CD4-positive, alpha-beta T cell treated with Interferon gamma for 1 hour (primary cell): Measurements from ENCODE around the gene DCTN4.
"Not testable (repeated sequence)": the region's sequence is repeated elsewhere in the genome, so short reads cannot be mapped to it uniquely, and the experiment has no call there.

Experiments
- DNase-seq: peaks from one replicate; pipeline ENCODE4 v3.0.0-alpha.2; 2020

The DCTN4 gene

GRCh38 chr5:150778088-150778516 lies 19.3 kb upstream of the DCTN4 start:
- DNase-seq = no peak

DNA sequence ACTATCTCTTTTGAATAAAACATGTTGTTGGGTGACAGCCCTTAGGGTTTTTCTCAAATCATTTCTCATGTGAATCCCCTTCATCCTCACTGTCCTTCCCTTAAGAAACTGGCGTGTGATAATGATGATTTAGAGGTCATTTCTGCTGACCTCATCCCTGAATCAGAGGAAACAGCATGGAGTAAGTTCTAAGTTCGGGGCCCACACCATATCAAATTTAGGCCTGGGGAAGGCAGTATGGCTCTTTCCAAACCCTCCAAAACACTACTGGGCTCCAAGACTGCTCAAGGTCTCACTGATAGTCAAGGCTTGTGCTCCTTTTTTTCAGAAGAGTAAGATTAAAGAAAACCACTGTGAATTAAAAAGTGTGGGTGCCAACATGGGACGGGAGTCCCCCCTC lies 18.9 kb upstream of the DCTN4 start:
- no peak for DNase-seq

DNA sequence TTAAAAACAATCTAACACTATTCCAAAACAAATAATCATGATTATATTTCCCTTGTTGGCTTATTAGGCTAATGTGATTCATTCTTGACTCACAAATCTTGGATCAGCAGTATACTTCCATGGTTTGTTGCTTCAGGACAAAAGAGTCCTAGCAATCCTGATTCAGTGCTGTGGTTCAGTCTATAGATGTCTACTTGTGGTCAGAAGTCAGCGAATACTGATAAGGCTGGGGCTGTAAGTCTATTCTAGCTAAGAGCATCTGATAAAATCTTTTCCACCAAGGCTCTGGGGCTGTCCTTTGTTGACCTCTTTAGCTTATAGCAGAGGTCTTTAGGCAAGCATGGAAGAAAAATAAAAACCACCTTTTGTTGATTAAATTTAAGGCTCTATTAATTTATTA lies 15.3 kb upstream of the DCTN4 start:
- DNase-seq = no peak

GRCh38 chr5:150771034-150771795 lies 12.4 kb upstream of the DCTN4 start:
- DNase-seq = no peak

DNA sequence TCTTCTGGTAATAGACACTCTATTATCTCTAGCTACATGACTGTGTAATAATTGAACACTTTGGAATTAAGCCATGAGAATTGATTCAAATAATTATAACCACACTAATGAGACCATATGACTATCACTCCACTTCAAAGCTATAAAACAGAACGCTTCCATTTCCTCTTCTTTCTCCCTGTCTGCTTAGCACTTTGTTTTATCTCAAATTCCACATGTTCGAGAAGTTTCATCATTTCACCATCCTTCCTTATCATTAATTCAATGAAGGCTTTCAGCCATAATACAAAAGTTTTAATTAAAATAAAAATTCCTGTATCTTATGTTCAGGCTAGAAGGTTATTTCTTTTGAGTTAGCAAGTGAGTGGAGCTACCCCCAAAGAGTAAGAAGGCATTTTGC lies 7.4 kb upstream of the DCTN4 start:
- DNase-seq = no peak

GRCh38 chr5:150765799-150766169 lies 7.0 kb upstream of the DCTN4 start:
- no peak for DNase-seq

- no peak for DNase-seq
Measured at GRCh38 chr5:150765011-150765798, 6.4 kb upstream of the DCTN4 start.

- no peak for DNase-seq
Measured at GRCh38 chr5:150764530-150764929, 5.7 kb upstream of the DCTN4 start.

DNA sequence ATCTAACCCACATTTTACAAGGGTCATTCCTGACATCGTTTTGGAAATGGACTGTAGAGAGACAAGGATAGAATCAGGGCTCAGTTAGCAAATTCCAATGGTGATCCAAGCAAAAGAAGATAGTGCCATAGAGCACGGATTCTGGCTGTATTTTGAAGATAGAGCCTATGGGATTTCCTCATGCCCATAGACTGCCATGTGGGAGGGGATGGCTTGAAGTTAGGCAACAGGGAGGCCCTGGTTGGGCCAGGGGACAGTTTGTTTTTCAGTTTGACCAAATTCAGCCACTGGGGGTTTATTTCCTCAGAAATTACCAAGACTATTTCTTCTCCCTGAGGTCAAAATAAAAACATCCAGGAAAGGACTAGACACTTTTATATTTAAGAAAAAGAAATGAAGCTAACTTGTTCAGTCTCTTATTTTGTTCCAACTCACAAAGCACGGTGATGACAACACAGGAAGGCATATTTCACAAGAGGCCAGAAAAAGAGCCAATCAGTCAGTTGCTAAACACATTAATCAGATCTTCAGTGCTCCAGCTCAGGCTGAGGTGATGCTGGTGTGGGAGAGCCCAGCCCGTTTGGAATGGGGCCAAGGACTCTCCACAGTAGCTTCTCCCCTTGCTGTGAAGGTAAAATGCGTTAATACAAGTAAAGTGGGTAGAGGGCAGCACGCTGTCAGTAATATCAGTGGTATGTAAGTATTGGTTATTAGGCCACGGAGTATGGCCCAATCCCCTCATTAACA lies 4.4 kb upstream of the DCTN4 start:
- DNase-seq = peak; percentile 48

DNA sequence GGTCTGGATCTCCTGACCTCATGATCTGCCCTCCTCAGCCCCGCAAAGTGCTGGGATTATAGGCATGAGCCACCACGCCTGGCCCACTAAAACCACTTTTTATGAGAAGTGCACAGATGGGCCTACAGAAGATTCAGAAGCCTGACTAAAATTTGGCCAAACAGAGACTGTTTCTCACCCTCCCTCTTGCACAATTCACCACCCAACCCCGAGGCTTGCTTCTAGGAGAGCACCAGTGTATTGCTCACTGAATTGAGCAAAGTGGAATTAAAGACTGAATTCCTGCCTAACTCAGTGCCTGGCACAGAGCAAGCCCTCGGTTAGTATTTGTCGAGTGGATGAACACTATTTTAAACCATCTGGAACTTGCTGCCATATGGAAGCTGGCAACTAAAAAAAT lies 3.4 kb upstream of the DCTN4 start:
- DNase-seq = peak; percentile 45

GRCh38 chr5:150759334-150759583 lies 442 bp upstream of the DCTN4 start:
- DNase-seq = no peak

DNA sequence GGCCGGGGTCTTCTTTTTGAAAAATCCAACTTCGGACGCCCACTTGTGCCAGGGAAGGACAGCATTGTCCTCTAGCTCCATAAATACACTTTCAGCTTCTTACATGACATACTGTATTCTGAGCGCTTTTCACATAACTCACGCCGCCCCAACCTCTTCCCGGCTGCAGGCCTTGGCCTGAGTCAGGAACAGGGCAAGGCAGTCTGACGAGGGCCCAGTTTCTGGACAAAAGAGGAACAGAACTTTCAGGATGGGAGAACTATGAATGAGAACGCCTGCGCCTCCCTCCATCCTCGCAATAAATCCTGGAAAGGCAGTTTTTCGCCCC lies 650 bp downstream of the DCTN4 start:
- DNase-seq = no peak

GRCh38 chr5:150757087-150757649 lies 1.6 kb downstream of the DCTN4 start:
- no peak for DNase-seq

GRCh38 chr5:150753863-150754262 lies 5.0 kb downstream of the DCTN4 start:
- no peak for DNase-seq

- no peak for DNase-seq
Measured at GRCh38 chr5:150753463-150753862, 5.4 kb downstream of the DCTN4 start.

- DNase-seq = no peak
Measured at GRCh38 chr5:150751096-150751891, 7.5 kb downstream of the DCTN4 start.

- DNase-seq = no peak
Measured at GRCh38 chr5:150750469-150750868, 8.3 kb downstream of the DCTN4 start.

DNA sequence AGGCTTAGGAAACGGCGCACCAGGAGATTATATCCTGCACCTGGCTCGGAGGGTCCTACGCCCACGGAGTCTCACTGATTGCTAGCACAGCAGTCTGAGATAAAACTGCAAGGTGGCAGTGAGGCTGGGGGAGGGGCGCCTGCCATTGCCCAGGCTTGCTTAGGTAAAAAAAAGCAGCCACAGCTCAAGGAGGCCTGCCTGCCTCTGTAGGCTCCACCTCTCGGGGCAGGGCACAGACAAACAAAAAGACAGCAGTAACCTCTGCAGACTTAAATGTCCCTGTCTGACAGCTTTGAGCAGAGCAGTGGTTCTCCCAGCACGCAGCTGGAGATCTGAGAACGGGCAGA lies 15.7 kb downstream of the DCTN4 start:
- not testable (repeated sequence) for DNase-seq

DNA sequence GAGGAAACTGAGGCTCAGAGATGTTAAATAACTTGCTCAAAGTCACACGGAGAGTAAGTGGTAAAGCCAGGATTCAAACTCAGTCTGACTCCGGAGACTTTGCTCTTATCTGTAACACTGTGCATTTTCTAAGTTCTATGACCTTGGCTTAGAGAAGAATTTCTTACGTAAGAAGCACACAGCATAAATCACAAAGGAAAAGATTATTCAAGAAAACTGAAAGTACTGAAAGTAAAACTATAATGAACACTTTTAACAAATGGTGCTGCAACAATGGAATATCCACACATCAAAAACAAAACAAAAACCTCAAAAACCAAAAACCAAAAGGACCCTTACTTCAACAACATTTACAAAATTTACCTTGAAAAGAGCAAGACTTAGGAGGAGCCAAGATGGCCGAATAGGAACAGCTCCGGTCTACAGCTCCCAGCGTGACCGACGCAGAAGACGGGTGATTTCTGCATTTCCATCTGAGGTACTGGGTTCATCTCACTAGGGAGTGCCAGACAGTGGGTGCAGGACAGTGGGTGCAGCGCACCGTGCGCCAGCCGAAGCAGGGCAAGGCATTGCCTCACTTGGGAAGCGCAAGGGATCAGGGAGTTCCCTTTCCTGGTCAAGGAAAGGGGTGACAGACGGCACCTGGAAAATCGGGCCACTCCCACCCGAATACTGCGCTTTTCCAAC lies 16.2 kb downstream of the DCTN4 start:
- not testable (repeated sequence) for DNase-seq

GRCh38 chr5:150740992-150741391 lies 17.8 kb downstream of the DCTN4 start:
- no peak for DNase-seq

- no peak for DNase-seq
Measured at GRCh38 chr5:150738862-150739261, 20.0 kb downstream of the DCTN4 start.

GRCh38 chr5:150734579-150735384 lies 24.0 kb downstream of the DCTN4 start:
- peak; percentile 48 for DNase-seq
